GM21447 (cell line): ENCODE data around the gene FAM241A.
A peak's percentile ranks its signal among the peaks of the same experiment; 100 is the strongest.
"Not testable (repeated sequence)": the region's sequence is repeated elsewhere in the genome, so short reads cannot be mapped to it uniquely, and the experiment has no call there.

Source experiments
- ATAC-seq: cut with Tn5 transposase; IDR thresholded peaks from one replicate; pipeline ENCODE4 v1.9.1; 2021; ENCODE audit not compliant: unreplicated experiment

Gene FAM241A

GRCh38 chr4:112145326-112145789 lies at the start of gene FAM241A:
Gene FAM241A, plus strand, starts transcription at chr4:112145454. Its CDS starts 127 bp downstream, at chr4:112145581.
- peak; percentile 78 for ATAC-seq

- no peak for ATAC-seq
These were observed 46.3 kb upstream of the FAM241A start for GRCh38 chr4:112098841-112099530.

- ATAC-seq = peak; percentile 79
These were observed 45.5 kb upstream of the FAM241A start for GRCh38 chr4:112099701-112100297.

GRCh38 chr4:112102875-112103370 lies 42.3 kb upstream of the FAM241A start:
- no peak for ATAC-seq

GRCh38 chr4:112105201-112105969 lies 39.9 kb upstream of the FAM241A start:
- ATAC-seq = no peak

GRCh38 chr4:112109360-112110058 lies 35.7 kb upstream of the FAM241A start:
- ATAC-seq = peak; percentile 72

- ATAC-seq = peak; percentile 26
These were observed 35.2 kb upstream of the FAM241A start for GRCh38 chr4:112110059-112110425.

GRCh38 chr4:112111306-112111705 lies 33.9 kb upstream of the FAM241A start:
- no peak for ATAC-seq

- not testable (repeated sequence) for ATAC-seq
These were observed 33.2 kb upstream of the FAM241A start for GRCh38 chr4:112112095-112112494.

GRCh38 chr4:112112590-112113170 lies 32.6 kb upstream of the FAM241A start:
- no peak for ATAC-seq

GRCh38 chr4:112113864-112114263 lies 31.4 kb upstream of the FAM241A start:
- ATAC-seq = no peak

- no peak for ATAC-seq
These were observed 30.8 kb upstream of the FAM241A start for GRCh38 chr4:112114452-112114851.

- ATAC-seq = no peak
These were observed 26.4 kb upstream of the FAM241A start for GRCh38 chr4:112118742-112119352.

- peak; percentile 89 for ATAC-seq
These were observed 25.9 kb upstream of the FAM241A start for GRCh38 chr4:112119353-112119783.

GRCh38 chr4:112120021-112120420 lies 25.2 kb upstream of the FAM241A start:
- ATAC-seq = no peak

GRCh38 chr4:112125416-112125815 lies 19.8 kb upstream of the FAM241A start:
- no peak for ATAC-seq

- ATAC-seq = no peak
These were observed 18.1 kb upstream of the FAM241A start for GRCh38 chr4:112127048-112127637.

- ATAC-seq = no peak
These were observed 17.5 kb upstream of the FAM241A start for GRCh38 chr4:112127803-112128202.

- peak; percentile 70 for ATAC-seq
These were observed 16.8 kb upstream of the FAM241A start for GRCh38 chr4:112128452-112128851.

- no peak for ATAC-seq
These were observed 14.3 kb upstream of the FAM241A start for GRCh38 chr4:112130906-112131305.
